CD4-positive, alpha-beta T cell treated with Interleukin-17A for 4 hours (primary cell): ENCODE data around the gene ACTL6A.
"Not testable (repeated sequence)": the region's sequence is repeated elsewhere in the genome, so short reads cannot be mapped to it uniquely, and the experiment has no call there.

Source experiments
- DNase-seq: peaks from one replicate; pipeline ENCODE4 v3.0.0-alpha.2; 2020; ENCODE audit warnings: mixed read lengths

Gene ACTL6A

GRCh38 chr3:179562591-179563270 lies at the start of gene ACTL6A:
TSS of gene ACTL6A (plus strand) at chr3:179562926. CDS start at chr3:179563093, 167 bp downstream.
- DNase-seq: peak; percentile 99

GRCh38 chr3:179513862-179514261 lies 48.9 kb upstream of the ACTL6A start:
- DNase-seq: no peak

- DNase-seq: not testable (repeated sequence)
These were observed 46.1 kb upstream of the ACTL6A start for GRCh38 chr3:179516461-179517251.

- DNase-seq: no peak
These were observed 36.2 kb upstream of the ACTL6A start for GRCh38 chr3:179526482-179526881.

GRCh38 chr3:179526989-179527391 lies 35.7 kb upstream of the ACTL6A start:
- no peak for DNase-seq

- DNase-seq: no peak
These were observed 34.0 kb upstream of the ACTL6A start for GRCh38 chr3:179528772-179529171.

GRCh38 chr3:179531576-179531975 lies 31.1 kb upstream of the ACTL6A start:
- no peak for DNase-seq

GRCh38 chr3:179533274-179533673 lies 29.5 kb upstream of the ACTL6A start:
- no peak for DNase-seq

- no peak for DNase-seq
These were observed 26.5 kb upstream of the ACTL6A start for GRCh38 chr3:179536256-179536655.

GRCh38 chr3:179541094-179541493 lies 21.6 kb upstream of the ACTL6A start:
- DNase-seq: no peak

GRCh38 chr3:179541596-179541995 lies 21.1 kb upstream of the ACTL6A start:
- no peak for DNase-seq

GRCh38 chr3:179542375-179542774 lies 20.4 kb upstream of the ACTL6A start:
- no peak for DNase-seq

- no peak for DNase-seq
These were observed 17.6 kb upstream of the ACTL6A start for GRCh38 chr3:179544981-179545645.

GRCh38 chr3:179546814-179547241 lies 15.9 kb upstream of the ACTL6A start:
- DNase-seq: no peak

- DNase-seq: no peak
These were observed 11.2 kb upstream of the ACTL6A start for GRCh38 chr3:179551349-179552105.

GRCh38 chr3:179558742-179559364 lies 3.9 kb upstream of the ACTL6A start:
- DNase-seq: peak; percentile 47

GRCh38 chr3:179560791-179561190 lies 1.9 kb upstream of the ACTL6A start:
- DNase-seq: no peak

GRCh38 chr3:179563271-179563783 lies 601 bp downstream of the ACTL6A start:
- DNase-seq: peak; percentile 69

- no peak for DNase-seq
These were observed 2.8 kb downstream of the ACTL6A start for GRCh38 chr3:179565496-179565895.

GRCh38 chr3:179580992-179581391 lies 18.3 kb downstream of the ACTL6A start:
- no peak for DNase-seq

GRCh38 chr3:179589143-179589542 lies 26.4 kb downstream of the ACTL6A start:
- no peak for DNase-seq

GRCh38 chr3:179590669-179591068 lies 27.9 kb downstream of the ACTL6A start:
- DNase-seq: no peak
